ENCODE measurements around the gene TOX2. TPM values are rescaled to one million over a fixed set of nuclear protein-coding genes. Genes with fewer than 3 reads are reported as not detected.

TOX2 gene
- polyA plus RNA-seq, 3 donors: 0.39 to 0.56 (median 0.47) TPM

GRCh38 chr20:43925801-43926200, 11.1 kb downstream of the TOX2 start:
- H3K4me1 Mint-ChIP-seq: peaks cover 17% of the 10 kb centered on the region
- no peak overlapping the region for H3K27ac Mint-ChIP-seq
- peak overlapping the region in 1 of 2 donors; percentile 13 for H3K4me3 Mint-ChIP-seq
- Histone ChIP-seq H3K9ac (ENCODE audit: insufficient read depth, low read length, poor library complexity, severe bottlenecking) (no peak overlapping the region), H3K36me3 (replicated peaks in 1 of 2; ENCODE audit: control insufficient read depth in 1 of 2, insufficient read depth in 2 of 2, low read length in 2 of 2) (no peaks in the 10 kb centered on the region), H3K79me2 (ENCODE audit: insufficient read depth, low read length) (no peaks in the 10 kb centered on the region), H3K27ac (ENCODE audit: low read depth in 1 of 2, low read length in 2 of 2) (no peak overlapping the region), H3K27me3 (ENCODE audit: control insufficient read depth in 2 of 2, insufficient read depth in 2 of 2, low read length in 2 of 2) (peaks cover 5 to 36% of the 10 kb centered on the region in 2 donors), H4K20me1 (ENCODE audit: insufficient read depth, low read length) (no peaks in the 10 kb centered on the region), H3K9me3 (replicated peaks in 1 of 2; ENCODE audit: control insufficient read depth in 1 of 2, insufficient read depth in 1 of 2, low read length in 2 of 2) (no peaks in the 10 kb centered on the region), H3K4me3 (replicated peaks in 1 of 3; ENCODE audit: low read depth in 2 of 3, low read length in 3 of 3) (no peak overlapping the region), H3K4me1 (ENCODE audit: control insufficient read depth in 1 of 2, insufficient read depth in 2 of 2, low read length in 2 of 2) (no peaks in the 10 kb centered on the region), H2AFZ (ENCODE audit: insufficient read depth, low read depth, low read length, poor library complexity, severe bottlenecking) (no peak overlapping the region), H3K4me2 (replicated peaks; ENCODE audit: extremely low read depth, low read length, poor library complexity, severe bottlenecking) (no peak overlapping the region)
- intact Hi-C loops (cut with micrococcal nuclease): loop anchor here in 1 of 2 donors (5.0 kb wide), 1 partner anchor 42 kb away; no protein-coding TSS in a partner anchor
- H3K9me3 Mint-ChIP-seq: peaks cover 0 to 3% (median 1%) of the 10 kb centered on the region in 7 donors
- H3K36me3 Mint-ChIP-seq: no peaks in the 10 kb centered on the region
- TF ChIP-seq CTCF (IDR thresholded peaks at IDR 0.05): peak; percentile 24
- peak in 2 of 3 donors; percentile 16 to 27 for DNase-seq
- 38% methylated on average over 3 of the region's 5 CpGs for WGBS (ENCODE audit: insufficient coverage)
- H3K27me3 Mint-ChIP-seq (ENCODE audit: low read depth in 3 of 3): peaks cover 39 to 57% (median 40%) of the 10 kb centered on the region in 3 donors

- peak overlapping the region in 1 of 2 donors; percentile 51 for H3K4me3 Mint-ChIP-seq
- no peaks in the 10 kb centered on the region for H3K79me2 ChIP-seq (ENCODE audit: insufficient read depth, low read length)
These were observed 11.8 kb downstream of the TOX2 start for GRCh38 chr20:43926287-43927050.

More at GRCh38 chr20:43926287-43927050, 11.8 kb downstream of the TOX2 start:
- Histone ChIP-seq H3K4me2 (replicated peaks; ENCODE audit: extremely low read depth, low read length, poor library complexity, severe bottlenecking) (no peak overlapping the region), H3K36me3 (replicated peaks in 1 of 2; ENCODE audit: control insufficient read depth in 1 of 2, insufficient read depth in 2 of 2, low read length in 2 of 2) (no peaks in the 10 kb centered on the region), H3K4me3 (replicated peaks in 1 of 3; ENCODE audit: low read depth in 2 of 3, low read length in 3 of 3) (no peak overlapping the region), H3K9me3 (replicated peaks in 1 of 2; ENCODE audit: control insufficient read depth in 1 of 2, insufficient read depth in 1 of 2, low read length in 2 of 2) (no peaks in the 10 kb centered on the region), H3K4me1 (ENCODE audit: control insufficient read depth in 1 of 2, insufficient read depth in 2 of 2, low read length in 2 of 2) (no peaks in the 10 kb centered on the region), H3K9ac (ENCODE audit: insufficient read depth, low read length, poor library complexity, severe bottlenecking) (no peak overlapping the region), H4K20me1 (ENCODE audit: insufficient read depth, low read length) (no peaks in the 10 kb centered on the region), H3K27ac (ENCODE audit: low read depth in 1 of 2, low read length in 2 of 2) (no peak overlapping the region), H2AFZ (ENCODE audit: insufficient read depth, low read depth, low read length, poor library complexity, severe bottlenecking) (no peak overlapping the region), H3K27me3 (ENCODE audit: control insufficient read depth in 2 of 2, insufficient read depth in 2 of 2, low read length in 2 of 2) (peaks cover 5 to 29% of the 10 kb centered on the region in 2 donors)
- WGBS (ENCODE audit: insufficient coverage): 96% methylated on average over 6 of the region's 10 CpGs
- no peak for DNase-seq
- TF ChIP-seq CTCF (IDR thresholded peaks at IDR 0.05): no peak
- Mint-ChIP-seq H3K27me3 (ENCODE audit: low read depth in 3 of 3) (peaks cover 35 to 55% (median 39%) of the 10 kb centered on the region in 3 donors), H3K27ac (no peak overlapping the region), H3K4me1 (peaks cover 14% of the 10 kb centered on the region), H3K9me3 (peaks cover 0 to 2% (median 0%) of the 10 kb centered on the region in 7 donors), H3K36me3 (no peaks in the 10 kb centered on the region)
- intact Hi-C loops (cut with micrococcal nuclease): loop anchor here in 1 of 2 donors (5.0 kb wide), 1 partner anchor 41 kb away; no protein-coding TSS in a partner anchor
